Stimulated activated naive CD8-positive, alpha-beta T cell treated with anti-CD3 and anti-CD28 coated beads, Interleukin-15, Interleukin-2, amounts not matched to agents 100 ng/mL and 50 ng/mL, for 24 hours (primary cell): ENCODE data around the gene MAP4K5.
"Not testable (repeated sequence)": the region's sequence is repeated elsewhere in the genome, so short reads cannot be mapped to it uniquely, and the experiment has no call there.

ENCODE experiments used
- H3K27ac Mint-ChIP-seq: one replicate; pipeline ENCODE4 v1.8.0; 2021; ENCODE audit warnings: mild to moderate bottlenecking, mixed read lengths
- H3K27me3 Mint-ChIP-seq: one replicate; pipeline ENCODE4 v1.8.0; 2021; ENCODE audit warnings: mixed read lengths
- H3K36me3 Mint-ChIP-seq: one replicate; pipeline ENCODE4 v1.8.0; 2021; ENCODE audit warnings: low read depth, mixed read lengths
- H3K4me1 Mint-ChIP-seq: one replicate; pipeline ENCODE4 v1.8.0; 2021; ENCODE audit warnings: low read depth, mixed read lengths
- H3K4me3 Mint-ChIP-seq: one replicate; pipeline ENCODE4 v1.8.0; 2021; ENCODE audit warnings: mild to moderate bottlenecking, mixed read lengths
- H3K9me3 Mint-ChIP-seq: one replicate; pipeline ENCODE4 v1.8.0; 2021; ENCODE audit warnings: mixed read lengths

The MAP4K5 gene

GRCh38 chr14:50523271-50524041, 8.9 kb downstream of the MAP4K5 start:
- no peaks in the 10 kb centered on the region for H3K9me3 Mint-ChIP-seq
- peaks cover 30% of the 10 kb centered on the region for H3K36me3 Mint-ChIP-seq
- no peaks in the 10 kb centered on the region for H3K27me3 Mint-ChIP-seq
- no peak overlapping the region for H3K4me3 Mint-ChIP-seq
- H3K4me1 Mint-ChIP-seq: peaks cover 70% of the 10 kb centered on the region
- H3K27ac Mint-ChIP-seq: peak overlapping the region; percentile 68

GRCh38 chr14:50521912-50522341, 10.4 kb downstream of the MAP4K5 start:
- H3K27me3 Mint-ChIP-seq: no peaks in the 10 kb centered on the region
- H3K4me1 Mint-ChIP-seq: peaks cover 67% of the 10 kb centered on the region
- H3K27ac Mint-ChIP-seq: peak overlapping the region; percentile 88
- peak overlapping the region; percentile 59 for H3K4me3 Mint-ChIP-seq
- no peaks in the 10 kb centered on the region for H3K9me3 Mint-ChIP-seq
- peaks cover 30% of the 10 kb centered on the region for H3K36me3 Mint-ChIP-seq

GRCh38 chr14:50520947-50521815, 11.2 kb downstream of the MAP4K5 start:
- Mint-ChIP-seq H3K36me3 (peaks cover 26% of the 10 kb centered on the region), H3K4me1 (peaks cover 63% of the 10 kb centered on the region), H3K27ac (peak overlapping the region; percentile 88), H3K27me3 (no peaks in the 10 kb centered on the region), H3K4me3 (peak overlapping the region; percentile 59), H3K9me3 (no peaks in the 10 kb centered on the region)

GRCh38 chr14:50516091-50516490, 16.3 kb downstream of the MAP4K5 start:
- no peaks in the 10 kb centered on the region for H3K27me3 Mint-ChIP-seq
- peaks cover 10% of the 10 kb centered on the region for H3K36me3 Mint-ChIP-seq
- no peaks in the 10 kb centered on the region for H3K9me3 Mint-ChIP-seq
- peaks cover 21% of the 10 kb centered on the region for H3K4me1 Mint-ChIP-seq
- no peak overlapping the region for H3K4me3 Mint-ChIP-seq
- H3K27ac Mint-ChIP-seq: no peak overlapping the region

- H3K4me3 Mint-ChIP-seq: no peak overlapping the region
- no peaks in the 10 kb centered on the region for H3K9me3 Mint-ChIP-seq
- peaks cover 13% of the 10 kb centered on the region for H3K36me3 Mint-ChIP-seq
- H3K4me1 Mint-ChIP-seq: peaks cover 11% of the 10 kb centered on the region
- H3K27ac Mint-ChIP-seq: no peak overlapping the region
- no peaks in the 10 kb centered on the region for H3K27me3 Mint-ChIP-seq
These were observed 19.9 kb downstream of the MAP4K5 start for GRCh38 chr14:50512463-50512862.

- no peak overlapping the region for H3K27ac Mint-ChIP-seq
- no peaks in the 10 kb centered on the region for H3K27me3 Mint-ChIP-seq
- peaks cover 14% of the 10 kb centered on the region for H3K4me1 Mint-ChIP-seq
- H3K4me3 Mint-ChIP-seq: no peak overlapping the region
- H3K9me3 Mint-ChIP-seq: no peaks in the 10 kb centered on the region
- H3K36me3 Mint-ChIP-seq: peaks cover 13% of the 10 kb centered on the region
These were observed 22.2 kb downstream of the MAP4K5 start for GRCh38 chr14:50510157-50510556.

- H3K27ac Mint-ChIP-seq, H3K4me3 Mint-ChIP-seq, H3K27me3 Mint-ChIP-seq, H3K9me3 Mint-ChIP-seq: not testable (repeated sequence)
- peaks cover 26% of the 10 kb centered on the region for H3K36me3 Mint-ChIP-seq
- peaks cover 11% of the 10 kb centered on the region for H3K4me1 Mint-ChIP-seq
These were observed 25.3 kb downstream of the MAP4K5 start for GRCh38 chr14:50507078-50507477.

- Mint-ChIP-seq H3K27ac (no peak overlapping the region), H3K36me3 (peaks cover 35% of the 10 kb centered on the region), H3K4me3 (no peak overlapping the region)
These were observed 30.7 kb downstream of the MAP4K5 start for GRCh38 chr14:50501642-50502041.

GRCh38 chr14:50497351-50497750, 35.0 kb downstream of the MAP4K5 start:
- Mint-ChIP-seq H3K4me1 (peaks cover 12% of the 10 kb centered on the region), H3K27me3 (no peaks in the 10 kb centered on the region), H3K27ac (no peak overlapping the region), H3K9me3 (no peaks in the 10 kb centered on the region), H3K36me3 (peaks cover 21% of the 10 kb centered on the region), H3K4me3 (no peak overlapping the region)

More at GRCh38 chr14:50501642-50502041, 30.7 kb downstream of the MAP4K5 start:
- no peaks in the 10 kb centered on the region for H3K9me3 Mint-ChIP-seq
- no peaks in the 10 kb centered on the region for H3K27me3 Mint-ChIP-seq
- peaks cover 12% of the 10 kb centered on the region for H3K4me1 Mint-ChIP-seq

- Mint-ChIP-seq H3K27ac (peak overlapping the region; percentile 24), H3K4me3 (no peak overlapping the region), H3K9me3 (no peaks in the 10 kb centered on the region), H3K4me1 (no peaks in the 10 kb centered on the region), H3K27me3 (no peaks in the 10 kb centered on the region), H3K36me3 (peaks cover 9% of the 10 kb centered on the region)
These were observed 42.5 kb downstream of the MAP4K5 start for GRCh38 chr14:50489851-50490250.

GRCh38 chr14:50488521-50488920, 43.8 kb downstream of the MAP4K5 start:
- no peaks in the 10 kb centered on the region for H3K9me3 Mint-ChIP-seq
- H3K27ac Mint-ChIP-seq: no peak overlapping the region
- H3K4me1 Mint-ChIP-seq: no peaks in the 10 kb centered on the region
- H3K27me3 Mint-ChIP-seq: no peaks in the 10 kb centered on the region
- H3K4me3 Mint-ChIP-seq: no peak overlapping the region
- peaks cover 9% of the 10 kb centered on the region for H3K36me3 Mint-ChIP-seq

GRCh38 chr14:50479041-50479440, 53.3 kb downstream of the MAP4K5 start:
- Mint-ChIP-seq H3K9me3 (peaks cover 8% of the 10 kb centered on the region), H3K4me3 (no peak overlapping the region), H3K27me3 (no peaks in the 10 kb centered on the region), H3K4me1 (no peaks in the 10 kb centered on the region), H3K36me3 (peaks cover 58% of the 10 kb centered on the region), H3K27ac (no peak overlapping the region)

GRCh38 chr14:50477760-50478159, 54.6 kb downstream of the MAP4K5 start:
- Mint-ChIP-seq H3K4me1 (no peaks in the 10 kb centered on the region), H3K9me3 (peaks cover 11% of the 10 kb centered on the region), H3K36me3 (peaks cover 67% of the 10 kb centered on the region), H3K27ac (no peak overlapping the region), H3K27me3 (no peaks in the 10 kb centered on the region), H3K4me3 (no peak overlapping the region)

- Mint-ChIP-seq H3K4me1 (no peaks in the 10 kb centered on the region), H3K9me3 (peaks cover 14% of the 10 kb centered on the region), H3K4me3 (no peak overlapping the region), H3K27me3 (no peaks in the 10 kb centered on the region), H3K27ac (no peak overlapping the region), H3K36me3 (peaks cover 75% of the 10 kb centered on the region)
These were observed 56.2 kb downstream of the MAP4K5 start for GRCh38 chr14:50476134-50476533.

- H3K36me3 Mint-ChIP-seq: peaks cover 80% of the 10 kb centered on the region
- H3K27me3 Mint-ChIP-seq: no peaks in the 10 kb centered on the region
- peaks cover 14% of the 10 kb centered on the region for H3K9me3 Mint-ChIP-seq
- H3K27ac Mint-ChIP-seq: no peak overlapping the region
- H3K4me3 Mint-ChIP-seq: no peak overlapping the region
- no peaks in the 10 kb centered on the region for H3K4me1 Mint-ChIP-seq
These were observed 56.9 kb downstream of the MAP4K5 start for GRCh38 chr14:50475460-50475859.
